ENCODE data around the gene RGS19.

Gene RGS19

DNA sequence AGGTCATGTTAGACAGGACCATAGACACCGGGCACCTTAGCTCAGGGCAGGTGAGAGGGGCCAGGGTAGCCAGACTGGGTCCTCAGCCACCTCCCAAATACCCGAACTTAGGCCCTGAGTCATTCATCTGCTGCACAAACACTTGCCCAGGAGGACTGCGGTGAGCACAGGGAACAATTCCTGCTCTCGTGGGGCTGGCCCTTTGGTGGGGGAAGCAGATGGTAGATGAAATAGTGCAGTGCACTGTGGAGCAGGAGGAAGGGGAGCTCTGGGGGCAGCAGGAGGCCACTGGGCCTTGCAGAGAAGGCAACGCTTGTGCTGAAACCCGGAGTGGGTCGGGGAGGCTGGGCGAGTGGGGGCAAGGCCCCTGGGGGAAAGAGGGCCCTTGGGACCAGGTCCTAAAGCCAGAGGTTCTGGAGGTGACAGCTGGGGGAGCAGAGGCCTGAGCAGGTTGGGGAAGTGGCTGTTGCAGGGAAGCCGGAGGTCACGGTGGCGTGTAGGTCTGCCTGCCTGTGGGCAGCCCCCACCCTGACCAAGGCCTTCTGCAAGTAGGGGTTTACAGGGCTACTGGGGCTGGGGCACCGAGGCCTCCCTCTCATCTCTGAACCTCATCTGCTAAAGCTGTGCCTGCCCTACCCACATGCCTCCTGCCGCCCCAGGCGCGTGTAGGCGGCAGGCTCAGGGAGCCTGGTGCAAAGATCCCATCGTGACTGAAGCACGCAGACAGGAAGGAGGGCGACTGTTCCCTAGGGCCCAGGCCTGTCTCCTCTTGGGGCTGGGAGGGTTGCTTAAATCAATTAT is 32.7 kb upstream of the RGS19 start:
- TF ChIP-seq, protein P1, sequence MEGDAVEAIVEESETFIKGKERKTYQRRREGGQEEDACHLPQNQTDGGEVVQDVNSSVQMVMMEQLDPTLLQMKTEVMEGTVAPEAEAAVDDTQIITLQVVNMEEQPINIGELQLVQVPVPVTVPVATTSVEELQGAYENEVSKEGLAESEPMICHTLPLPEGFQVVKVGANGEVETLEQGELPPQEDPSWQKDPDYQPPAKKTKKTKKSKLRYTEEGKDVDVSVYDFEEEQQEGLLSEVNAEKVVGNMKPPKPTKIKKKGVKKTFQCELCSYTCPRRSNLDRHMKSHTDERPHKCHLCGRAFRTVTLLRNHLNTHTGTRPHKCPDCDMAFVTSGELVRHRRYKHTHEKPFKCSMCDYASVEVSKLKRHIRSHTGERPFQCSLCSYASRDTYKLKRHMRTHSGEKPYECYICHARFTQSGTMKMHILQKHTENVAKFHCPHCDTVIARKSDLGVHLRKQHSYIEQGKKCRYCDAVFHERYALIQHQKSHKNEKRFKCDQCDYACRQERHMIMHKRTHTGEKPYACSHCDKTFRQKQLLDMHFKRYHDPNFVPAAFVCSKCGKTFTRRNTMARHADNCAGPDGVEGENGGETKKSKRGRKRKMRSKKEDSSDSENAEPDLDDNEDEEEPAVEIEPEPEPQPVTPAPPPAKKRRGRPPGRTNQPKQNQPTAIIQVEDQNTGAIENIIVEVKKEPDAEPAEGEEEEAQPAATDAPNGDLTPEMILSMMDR (IDR thresholded peaks at IDR 0.05), result no peak
- TF ChIP-seq ZFX (IDR thresholded peaks at IDR 0.05; ENCODE audit: borderline replicate concordance), result no peak
- no peak overlapping the region for H3K27ac ChIP-seq

DNA sequence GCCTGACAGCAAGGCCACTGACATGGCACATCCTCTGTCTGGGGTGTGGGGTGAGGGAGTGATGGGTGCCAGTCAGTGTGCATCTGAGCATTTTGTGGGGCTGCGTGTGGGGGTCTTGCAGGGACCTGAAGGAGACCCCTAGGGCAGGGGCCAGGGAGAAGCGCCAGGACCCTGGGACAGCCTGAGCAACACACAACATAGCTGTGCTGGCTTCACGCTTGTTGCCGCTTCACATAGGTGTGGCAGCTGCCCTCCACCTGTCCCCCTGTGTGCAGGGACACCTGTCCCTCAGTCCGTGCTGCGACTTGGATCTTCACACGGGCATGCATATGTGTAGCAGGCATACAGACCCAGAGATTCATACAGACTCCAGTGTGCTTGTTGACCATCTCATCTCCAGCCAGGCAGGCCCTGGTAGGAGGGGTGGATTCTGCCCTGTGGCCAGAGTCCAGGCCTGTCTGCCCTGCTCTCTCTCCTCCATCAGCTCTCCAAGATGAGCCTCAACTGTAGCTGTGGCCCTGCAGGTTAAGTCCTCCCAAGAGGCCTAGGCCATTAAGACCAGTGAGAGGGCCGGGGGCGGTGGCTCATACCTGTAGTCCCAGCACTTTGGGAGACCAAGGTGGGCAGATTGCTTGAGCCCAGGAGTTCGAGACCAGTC is 31.2 kb upstream of the RGS19 start:
- H3K27ac ChIP-seq, result no peak overlapping the region
- TF ChIP-seq, protein P1 (IDR thresholded peaks at IDR 0.05), result no peak
- no peak for TF ChIP-seq ZFX (IDR thresholded peaks at IDR 0.05; ENCODE audit: borderline replicate concordance)

DNA sequence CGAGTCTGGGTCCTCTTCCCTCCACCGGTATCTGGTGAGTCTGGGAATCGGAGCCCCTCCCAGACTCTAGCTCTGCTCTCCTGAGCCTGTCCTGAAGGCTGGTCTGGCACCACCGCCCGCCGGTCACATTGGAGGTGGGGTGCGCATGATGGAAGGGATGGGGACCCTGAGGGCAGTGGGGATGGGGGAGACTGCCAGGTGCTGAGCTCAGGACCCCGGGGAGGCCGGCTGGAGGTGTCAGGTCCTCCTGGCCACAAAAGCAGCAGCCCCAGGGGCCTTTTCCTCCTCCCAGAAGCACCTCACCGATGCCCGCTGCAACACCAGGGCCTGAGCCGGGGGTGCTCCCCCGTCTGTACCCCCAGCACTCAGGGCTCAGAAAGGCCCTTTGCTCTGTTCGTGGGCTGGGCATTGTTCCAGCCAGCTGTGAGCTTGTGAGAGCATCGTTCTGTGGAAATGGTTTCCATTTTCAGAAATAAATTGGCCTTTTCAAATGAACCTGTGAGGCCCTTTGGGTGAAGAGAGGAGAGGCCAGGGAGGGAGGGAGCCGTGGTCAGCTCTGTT is 30.6 kb upstream of the RGS19 start:
- H3K27ac ChIP-seq, result no peak overlapping the region
- TF ChIP-seq ZFX (IDR thresholded peaks at IDR 0.05; ENCODE audit: borderline replicate concordance), result no peak
- TF ChIP-seq, protein P1 (IDR thresholded peaks at IDR 0.05), result no peak

DNA sequence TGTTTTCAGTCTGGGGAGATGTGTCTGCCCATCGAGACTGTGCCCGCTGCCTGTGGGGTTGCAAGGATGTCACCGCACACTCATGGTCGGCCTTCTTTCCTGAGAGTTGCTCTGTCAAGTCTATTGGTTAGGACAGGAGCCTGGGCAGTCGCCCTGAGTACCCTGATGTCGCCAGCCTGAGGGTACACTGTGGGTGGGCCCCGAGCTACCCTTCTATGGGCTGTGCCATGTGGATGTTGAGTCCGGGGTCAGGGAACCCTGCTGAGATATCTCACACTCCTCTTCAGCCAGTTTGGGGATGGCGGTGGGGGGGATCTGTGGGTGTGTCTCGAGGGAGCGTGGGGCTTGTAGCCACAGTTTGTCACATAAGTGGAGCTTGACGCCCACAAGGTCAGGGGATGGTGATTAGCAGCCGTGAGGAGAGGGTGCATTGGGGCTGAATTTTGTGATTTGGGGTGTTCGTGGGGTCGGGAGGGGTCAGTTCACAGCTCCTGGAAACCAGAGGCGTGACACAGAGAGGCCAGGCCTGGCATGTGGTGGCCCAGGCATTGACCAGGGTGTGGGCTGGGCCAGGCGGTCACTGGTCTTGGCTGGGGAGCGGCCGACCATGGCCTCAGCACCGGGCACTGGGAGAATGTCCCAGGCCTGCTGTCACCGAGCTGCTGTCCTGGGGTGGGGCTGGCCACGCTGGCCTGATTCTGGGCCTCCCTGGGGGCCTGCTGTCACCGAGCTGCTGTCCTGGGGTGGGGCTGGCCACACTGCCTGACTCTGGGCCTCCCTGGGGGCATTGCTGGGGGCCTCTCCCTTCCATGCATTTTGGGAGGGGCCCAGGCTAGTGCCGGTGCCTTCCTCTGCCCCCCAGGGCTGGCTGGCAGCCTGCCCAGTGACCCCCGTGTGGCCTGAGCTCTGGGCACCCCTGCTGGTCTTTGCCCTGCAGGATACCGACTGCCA is 29.7 kb upstream of the RGS19 start:
- TF ChIP-seq, protein P1 (IDR thresholded peaks at IDR 0.05), result no peak
- no peak for TF ChIP-seq ZFX (IDR thresholded peaks at IDR 0.05; ENCODE audit: borderline replicate concordance)
- H3K27ac ChIP-seq, result no peak overlapping the region

DNA sequence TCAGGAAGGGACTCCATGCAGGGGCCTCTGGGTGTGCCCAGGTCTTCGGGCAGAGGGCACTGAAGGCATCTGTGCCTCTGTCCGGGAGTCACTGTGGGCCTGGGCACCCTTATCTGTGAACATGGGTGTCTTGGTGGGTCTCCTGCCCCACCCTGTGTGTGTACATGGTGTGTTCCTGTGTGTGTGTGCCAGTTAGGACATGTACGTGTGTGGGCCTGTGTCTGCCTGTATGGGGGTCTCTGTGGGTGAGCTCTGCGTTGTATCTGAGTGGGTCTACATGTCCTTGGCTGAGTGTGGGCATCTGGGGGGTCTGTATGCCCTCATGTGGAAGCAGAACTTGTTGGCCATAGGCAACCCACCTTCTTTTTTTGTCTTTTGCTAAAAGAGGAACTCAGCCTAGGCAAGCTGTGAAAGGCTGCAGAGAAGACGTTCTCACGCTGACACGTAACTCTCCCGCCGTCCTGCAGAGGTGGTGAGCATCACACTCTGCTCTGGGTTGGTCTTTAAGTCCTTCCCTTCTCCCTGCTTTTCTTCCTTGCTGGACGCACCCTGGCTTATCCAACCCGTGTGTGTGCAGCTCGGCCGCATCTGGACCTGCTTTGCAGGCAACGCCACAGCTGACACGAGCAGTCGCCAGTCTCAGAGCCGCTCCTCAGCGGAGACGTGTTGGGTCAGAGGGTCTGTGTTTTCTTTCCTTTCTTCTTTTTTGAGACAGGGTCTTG is 28.6 kb upstream of the RGS19 start:
- H3K27ac ChIP-seq, result no peak overlapping the region
- no peak for TF ChIP-seq ZFX (IDR thresholded peaks at IDR 0.05; ENCODE audit: borderline replicate concordance)

DNA sequence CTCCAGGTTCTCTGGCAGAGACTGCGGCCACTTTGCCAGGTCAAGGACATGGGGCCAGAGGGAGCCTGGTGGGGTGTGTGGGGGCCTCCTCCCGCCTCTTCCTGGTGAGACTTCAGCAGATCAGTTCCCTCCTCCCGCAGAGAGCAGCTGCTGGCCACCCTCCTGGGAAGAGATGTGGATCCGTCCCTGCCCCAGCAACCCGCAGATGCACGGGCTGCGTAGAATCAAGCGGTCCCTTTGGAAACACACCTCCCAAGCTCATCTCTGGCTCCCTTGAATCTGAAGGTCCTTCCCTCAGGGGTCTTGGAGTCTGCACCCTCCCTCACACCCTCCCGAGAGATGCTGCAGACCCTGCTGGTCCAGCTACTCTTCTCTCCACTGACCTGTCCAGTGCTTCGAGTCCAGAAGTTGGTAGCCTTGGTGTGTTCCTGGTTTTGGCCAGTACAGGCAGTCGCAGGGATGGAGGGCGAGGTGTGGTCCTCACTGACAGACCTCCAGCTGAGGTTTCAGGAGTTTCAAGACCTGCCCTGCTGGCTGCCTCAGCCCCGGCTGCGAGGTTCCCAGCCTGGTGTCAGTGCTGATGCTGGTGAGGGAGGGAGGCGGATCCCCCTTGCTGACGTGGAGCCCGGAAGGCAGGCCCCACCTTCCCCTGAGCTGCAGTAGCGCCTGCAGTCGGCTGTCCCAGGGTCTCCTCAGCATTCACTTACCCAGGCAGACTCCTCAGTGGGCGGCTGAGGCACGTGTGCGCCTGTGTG is 27.8 kb upstream of the RGS19 start, which contains the start of gene NPBWR2:
Gene NPBWR2, minus strand, starts transcription at position 585 of the 755 bp plus-strand sequence. CDS start 734 bp downstream, outside the sequence.
- no peak within 1 kb of the TSS for H3K27ac ChIP-seq

More for the DNA sequence above, 27.8 kb upstream of the RGS19 start, which contains the start of gene NPBWR2:
- TF ChIP-seq ZFX (IDR thresholded peaks at IDR 0.05; ENCODE audit: borderline replicate concordance), result no peak
- TF ChIP-seq, protein P1 (IDR thresholded peaks at IDR 0.05), result no peak
